Gastrocnemius medialis (tissue), 4 donors: ENCODE measurements around the gene GREB1. TPM values are rescaled to one million over a fixed set of nuclear protein-coding genes. Genes with fewer than 3 reads are reported as not detected.

ENCODE experiments used
- ATAC-seq, 2 donors: fragments of 150-250 bp; one replicate each; pipeline ENCODE4 v1.9.1; 2016
- DNase-seq, 2 donors: peaks; one replicate each; pipeline ENCODE4 v3.0.0-alpha.2; 2019
- H3K27ac ChIP-seq, 4 donors: fragments of 200-600 bp; sonication (generic); 1 replicate in 1 of 4; 2 replicates in 3 of 4; pipeline ENCODE4 v1.5.1; 2016 to 2018; ENCODE audit warnings: mild to moderate bottlenecking in 2 of 4, moderate library complexity in 1 of 4
- H3K27me3 ChIP-seq, 3 donors: fragments of 200-600 bp; sonication (generic) in 2 of 3; 1 replicate in 1 of 3; 2 replicates in 2 of 3; pipeline versions ENCODE4 v1.5.1 to v1.6.0; 2016 to 2019; ENCODE audit warnings: mild to moderate bottlenecking in 1 of 3, moderate library complexity in 1 of 3
- H3K36me3 ChIP-seq, 2 donors: fragments of 200-600 bp; sonication (generic) in 1 of 2; one replicate each; pipeline ENCODE4 v1.5.1; 2017 to 2018
- H3K4me1 ChIP-seq, 2 donors: fragments of 200-600 bp; sonication (generic) in 1 of 2; one replicate each; pipeline ENCODE4 v1.5.1; 2016 to 2017; ENCODE audit warnings: mild to moderate bottlenecking in 2 of 2
- H3K4me3 ChIP-seq, 4 donors: fragments of 200-600 bp; sonication (generic) in 3 of 4; 1 replicate in 1 of 4; 2 replicates in 3 of 4; pipeline ENCODE4 v1.5.1; 2016 to 2019; ENCODE audit warnings: mild to moderate bottlenecking in 2 of 4
- H3K9me3 ChIP-seq, 3 donors: fragments of 200-600 bp; sonication (generic) in 2 of 3; 1 replicate in 1 of 3; 2 replicates in 2 of 3; pipeline ENCODE4 v1.5.1; 2016 to 2019
- CTCF ChIP-seq, 5 experiments: fragments of 450-650 bp in 3 of 5; fragments of 200-600 bp in 2 of 5; sonication (generic) in 2 of 5; IDR thresholded peaks in 4 of 5; conservative IDR thresholded peaks in 1 of 5; 1 replicate in 4 of 5; 2 replicates in 1 of 5; pipeline ENCODE4 v1.5.1; 2016 to 2019; ENCODE audit warnings: antibody characterized with exemption in 5 of 5, mild to moderate bottlenecking in 3 of 5, moderate library complexity in 3 of 5
- POLR2A ChIP-seq, 2 donors: fragments of 450-650 bp; IDR thresholded peaks; one replicate each; pipeline ENCODE4 v1.6.1; 2017; ENCODE audit warnings: antibody characterized with exemption in 2 of 2, mild to moderate bottlenecking in 2 of 2, moderate library complexity in 2 of 2
- in situ Hi-C, 4 donors: fragments of 200-750 bp; cut with MboI; loops; one replicate each; pipeline versions ENCODE4 v1.15.0 to v1.8.0; 2017; ENCODE audit warnings: low sequenced_read_pairs in 4 of 4
- intact Hi-C: fragments of 100-400 bp; cut with DNase I; formaldehyde crosslinking; loops from one replicate; pipeline ENCODE4 v1.15.1; 2023; ENCODE audit warnings: low total_unique reads
- total RNA-seq, 4 donors: library from RNA; depleted of rRNA; stranded (reverse); fragments of >200 nt; gene quantifications; one replicate each; pipeline versions ENCODE4 v1.1.0 to v1.2.3, GENCODE V29; 2016

Gene GREB1
- total RNA-seq, 4 donors from 2014 or later, result 1.7 to 9.3 (median 2.6) TPM

GRCh38 chr2:11580697-11581096 lies 46.9 kb downstream of the GREB1 start:
- intact Hi-C loops, result loop anchor here (5.0 kb wide), 2 partner anchors 163 to 448 kb away; a partner anchor contains a TSS
- TF ChIP-seq CTCF (IDR thresholded peaks at IDR 0.05 in 4 of 5, conservative IDR thresholded peaks at IDR 0.05 in 1 of 5) (no peak), POLR2A (IDR thresholded peaks at IDR 0.05) (no peak)
- Histone ChIP-seq H3K4me1 (peaks cover 5 to 17% of the 10 kb centered on the region in 2 donors), H3K36me3 (no peaks in the 10 kb centered on the region), H3K27me3 (no peaks in the 10 kb centered on the region), H3K27ac (no peak overlapping the region), H3K9me3 (no peaks in the 10 kb centered on the region), H3K4me3 (no peak overlapping the region)
- no peak for DNase-seq
- no peak for ATAC-seq
- in situ Hi-C loops, result loop anchor here (5.0 to 25.0 kb wide), 2 partner anchors 103 to 443 kb away; a partner anchor contains a TSS

GRCh38 chr2:11581124-11581796 lies 47.4 kb downstream of the GREB1 start:
- intact Hi-C loops, result loop anchor here (5.0 kb wide), 2 partner anchors 164 to 449 kb away; a partner anchor contains a TSS
- no peaks in the 10 kb centered on the region for H3K36me3 ChIP-seq
- TF ChIP-seq POLR2A (IDR thresholded peaks at IDR 0.05), result no peak
- TF ChIP-seq CTCF (IDR thresholded peaks at IDR 0.05 in 4 of 5, conservative IDR thresholded peaks at IDR 0.05 in 1 of 5), result no peak
- ATAC-seq (no peak), DNase-seq (no peak)
- in situ Hi-C loops, result loop anchor here (5.0 to 25.0 kb wide), 2 partner anchors 104 to 444 kb away; a partner anchor contains a TSS
- H3K4me3 ChIP-seq, result no peak overlapping the region
- H3K4me1 ChIP-seq, result peaks cover 5 to 17% of the 10 kb centered on the region in 2 donors
- H3K9me3 ChIP-seq, result no peaks in the 10 kb centered on the region
- H3K27me3 ChIP-seq, result no peaks in the 10 kb centered on the region
- peak overlapping the region in 3 of 4 donors; percentile 22 to 75 (median 57) for H3K27ac ChIP-seq

- no peak for TF ChIP-seq POLR2A (IDR thresholded peaks at IDR 0.05)
- TF ChIP-seq CTCF (IDR thresholded peaks at IDR 0.05 in 4 of 5, conservative IDR thresholded peaks at IDR 0.05 in 1 of 5), result no peak
- peak overlapping the region; percentile 57 to 75 (median 60) for H3K27ac ChIP-seq
- H3K4me3 ChIP-seq, result peak overlapping the region in 3 of 4 donors; percentile 10 to 29 (median 18)
- H3K4me1 ChIP-seq, result peaks cover 5 to 17% of the 10 kb centered on the region in 2 donors
- in situ Hi-C loops (loop anchor here (5.0 to 25.0 kb wide), 2 partner anchors 105 to 445 kb away; a partner anchor contains a TSS), intact Hi-C loops (loop anchor here (5.0 kb wide), 2 partner anchors 165 to 450 kb away; a partner anchor contains a TSS)
- DNase-seq (no peak), ATAC-seq (peak in 1 of 2 donors; percentile 3)
- no peaks in the 10 kb centered on the region for H3K9me3 ChIP-seq
- no peaks in the 10 kb centered on the region for H3K27me3 ChIP-seq
- H3K36me3 ChIP-seq, result no peaks in the 10 kb centered on the region
Measured at GRCh38 chr2:11581797-11582611, 48.2 kb downstream of the GREB1 start.

- peak overlapping the region; percentile 57 to 75 (median 60) for H3K27ac ChIP-seq
- in situ Hi-C loops, result loop anchor here (5.0 to 25.0 kb wide), 2 partner anchors 105 to 445 kb away; a partner anchor contains a TSS
Measured at GRCh38 chr2:11582612-11582861, 48.7 kb downstream of the GREB1 start.

More at GRCh38 chr2:11582612-11582861, 48.7 kb downstream of the GREB1 start:
- ATAC-seq, result peak; percentile 51 to 70
- Histone ChIP-seq H3K27me3 (no peaks in the 10 kb centered on the region), H3K36me3 (no peaks in the 10 kb centered on the region), H3K9me3 (no peaks in the 10 kb centered on the region), H3K4me1 (peaks cover 5 to 17% of the 10 kb centered on the region in 2 donors), H3K4me3 (peak overlapping the region in 3 of 4 donors; percentile 10 to 29 (median 18))
- no peak for DNase-seq
- no peak for TF ChIP-seq CTCF (IDR thresholded peaks at IDR 0.05 in 4 of 5, conservative IDR thresholded peaks at IDR 0.05 in 1 of 5)
- intact Hi-C loops, result loop anchor here (5.0 kb wide), 2 partner anchors 165 to 450 kb away; a partner anchor contains a TSS
